ENCODE results near the gene FAM167B. TPM values are rescaled to one million over a fixed set of nuclear protein-coding genes. Genes with fewer than 3 reads are reported as not detected.
"Not testable (repeated sequence)": the region's sequence is repeated elsewhere in the genome, so short reads cannot be mapped to it uniquely, and the experiment has no call there.

Gene FAM167B
- total RNA-seq, 1 donor from 2014 or later = 0.52 TPM

DNA sequence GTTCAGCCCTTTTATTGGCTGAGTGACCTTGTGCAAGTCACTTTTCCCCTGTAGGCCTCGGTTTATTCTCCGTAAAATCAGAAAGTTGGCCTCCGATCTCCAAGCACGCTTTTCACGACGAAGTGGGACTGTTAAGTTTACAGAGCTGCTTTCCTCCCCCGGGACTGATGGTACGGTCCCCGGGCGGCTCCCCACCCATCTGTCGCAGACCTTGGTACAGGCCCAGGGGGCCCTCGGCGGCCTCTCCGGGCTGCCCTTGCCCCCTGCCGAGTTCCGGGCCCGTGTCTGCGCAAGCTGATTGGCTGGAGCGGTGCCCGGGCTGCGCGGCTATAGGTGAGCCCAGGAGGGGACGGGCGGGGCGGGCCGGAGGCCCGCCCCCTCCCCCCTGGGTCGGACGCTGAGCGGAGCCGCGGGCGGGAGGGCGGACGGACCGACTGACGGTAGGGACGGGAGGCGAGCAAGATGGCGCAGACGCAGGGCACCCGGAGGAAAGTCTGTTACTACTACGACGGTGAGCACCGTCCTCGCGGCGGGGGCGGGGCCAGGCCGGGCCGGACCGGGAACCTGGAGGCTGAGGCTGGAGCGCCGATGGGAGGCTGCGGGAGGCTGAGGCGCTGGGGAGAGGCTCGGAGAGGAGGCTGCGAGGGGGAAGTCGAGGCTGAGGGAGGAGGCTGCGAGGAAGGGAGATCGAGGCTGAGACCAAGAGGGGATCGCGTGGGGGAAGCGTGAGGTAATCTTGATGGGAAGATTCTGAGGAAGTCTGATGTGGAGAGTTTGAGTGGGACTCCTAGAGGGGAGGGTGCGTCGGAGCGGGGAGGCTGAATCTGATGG is 44.9 kb downstream of the FAM167B start, which contains the start of gene HDAC1:
TSS of gene HDAC1 (plus strand) at position 376 of the 831 bp plus-strand sequence. CDS start at position 463, 87 bp downstream.
- intact Hi-C loops (cut with micrococcal nuclease) = loop anchor here (1.0 to 5.0 kb wide), 6 partner anchors 43 to 359 kb away; partner anchors contain the start of genes EIF3I, KPNA6, MARCKSL1 and RBBP4

GRCh38 chr1:32298211-32298610 is 51.2 kb downstream of the FAM167B start:
- intact Hi-C loops (cut with micrococcal nuclease) = not testable (repeated sequence)

Other genes with a start within 250 kb of the FAM167B start
- gene KHDRBS1, start 233.4 kb upstream of the FAM167B start, total RNA-seq = 160 and 162 TPM in 2 replicates
- 32.7 and 34.8 TPM in 2 replicates for gene TMEM39B, start 174.3 kb upstream of the FAM167B start, total RNA-seq
- 64.9 and 67.0 TPM in 2 replicates for gene KPNA6, start 139.2 kb upstream of the FAM167B start, total RNA-seq
- 79.4 and 79.8 TPM in 2 replicates for gene TXLNA, start 67.5 kb upstream of the FAM167B start, total RNA-seq
- gene CCDC28B, start 46.6 kb upstream of the FAM167B start, total RNA-seq = 34.3 and 35.5 TPM in 2 replicates
- gene IQCC, start 41.6 kb upstream of the FAM167B start, total RNA-seq = 4.3 and 5.3 TPM in 2 replicates
- gene DCDC2B, start 38.1 kb upstream of the FAM167B start, total RNA-seq = not detected in 2 replicates
- 13.7 and 17.5 TPM in 2 replicates for gene TMEM234, start 24.9 kb upstream of the FAM167B start, total RNA-seq
- gene EIF3I, start 24.8 kb upstream of the FAM167B start, total RNA-seq = 203 and 215 TPM in 2 replicates
- 413 and 422 TPM in 2 replicates for gene LCK, start 4.0 kb downstream of the FAM167B start, total RNA-seq
- gene HDAC1, start 44.9 kb downstream of the FAM167B start, total RNA-seq = 202 and 216 TPM in 2 replicates
- 24.6 and 28.4 TPM in 2 replicates for gene MARCKSL1, start 89.0 kb downstream of the FAM167B start, total RNA-seq
- 7.3 and 7.9 TPM in 2 replicates for gene FAM229A, start 115.3 kb downstream of the FAM167B start, total RNA-seq
- 0.64 and 1.7 TPM in 2 replicates for gene TSSK3, start 115.3 kb downstream of the FAM167B start, total RNA-seq
- 48.3 and 49.9 TPM in 2 replicates for gene BSDC1, start 147.2 kb downstream of the FAM167B start, total RNA-seq
- not detected in 2 replicates for gene ZBTB8B, start 217.8 kb downstream of the FAM167B start, total RNA-seq

Measured in T-helper 2 cell treated with Interferon-gamma antibody and Interleukin-4, amounts not matched to agents 100 ng/mL and 5 ng/mL, for 36 hours (primary cell).